GM12878 (cell line): Measurements from ENCODE around the gene HPSE. TPM values are rescaled to one million over a fixed set of nuclear protein-coding genes. Genes with fewer than 3 reads are reported as not detected.

Source experiments
- ATAC-seq: fragments of 200-7000 bp; cut with Tn5 transposase; 3 replicates; pipeline ENCODE4 v1.9.1; 2020; ENCODE audit warnings: mild to moderate bottlenecking, moderate library complexity
- BruUV-seq: library from RNA; stranded (reverse); fragments of 400-500 nt; replicated peaks from 2 replicates; lab custom pipeline; 2021; lab: Mats Ljungman, UMichigan
- CTCF ChIA-PET: fragments of 300-600 bp; sonication (Branson Sonifier 250); formaldehyde crosslinking; extraction: SDS; loops from one replicate; lab custom pipeline; 2021; ENCODE audit warnings: inconsistent platforms; lab: Yijun Ruan, JAX
- POLR2A ChIA-PET: fragments of 350-600 bp; formaldehyde crosslinking; extraction: SDS; loops from one replicate; lab custom pipeline; 2021; ENCODE audit warnings: inconsistent platforms; lab: Charles Lee
- RAD21 ChIA-PET: fragments of 300-600 bp; sonication (Branson Sonifier 250); formaldehyde crosslinking; loops from one replicate; lab custom pipeline; 2023; ENCODE audit warnings: antibody characterized with exemption; ENCODE audit not compliant: unreplicated experiment; lab: Charles Lee
- SMC1A ChIA-PET: fragments of 300-600 bp; sonication (Branson Sonifier 250); formaldehyde crosslinking; loops from one replicate; lab custom pipeline; 2023; ENCODE audit not compliant: unreplicated experiment, uncharacterized antibody; lab: Charles Lee
- DNase-seq: peaks from one replicate; pipeline ENCODE4 v3.0.0-alpha.2; 2011; ENCODE audit warnings: low read depth, low spot score
- FAIRE-seq: peaks from 3 replicates; lab custom pipeline; 2011; peaks lifted over from hg19 to GRCh38; lab: Jason Lieb, UNC
- H2AFZ ChIP-seq: 2 replicates; pipeline ENCODE4 v1.6.0; 2011; ENCODE audit warnings: low read depth, low read length, control low read depth; ENCODE audit not compliant: control insufficient read depth
- H3K27ac ChIP-seq: 2 replicates; pipeline ENCODE4 v1.5.1; 2011; ENCODE audit warnings: control low read depth; ENCODE audit not compliant: control insufficient read depth, insufficient read depth
- H3K27me3 ChIP-seq, 2 experiments: replicated peaks in 1 of 2; 2 replicates each; pipeline versions ENCODE4 v1.6.0 to v1.6.1; 2011; ENCODE audit warnings: low read length in 1 of 2; ENCODE audit not compliant: control insufficient read depth in 2 of 2, insufficient read depth in 2 of 2
- H3K36me3 ChIP-seq, 2 experiments: 2 replicates each; pipeline ENCODE4 v1.5.1; 2011; ENCODE audit warnings: low read length in 1 of 2; ENCODE audit not compliant: control insufficient read depth in 2 of 2, insufficient read depth in 2 of 2
- H3K4me1 ChIP-seq: 2 replicates; pipeline ENCODE4 v1.6.1; 2011; ENCODE audit warnings: mild to moderate bottlenecking, low read length, moderate library complexity, mixed read lengths; ENCODE audit not compliant: control insufficient read depth, insufficient read depth
- H3K4me2 ChIP-seq: 2 replicates; pipeline ENCODE4 v1.6.0; 2011; ENCODE audit warnings: control low read depth; ENCODE audit not compliant: control insufficient read depth, insufficient read depth
- H3K4me3 ChIP-seq: fragments of 200-600 bp; sonication (generic); 2 replicates; pipeline ENCODE4 v1.5.1; 2016
- H3K79me2 ChIP-seq: 2 replicates; pipeline ENCODE4 v1.6.0; 2011; ENCODE audit warnings: low read length; ENCODE audit not compliant: control insufficient read depth, insufficient read depth
- H3K9ac ChIP-seq: 2 replicates; pipeline ENCODE4 v1.8.0; 2011; ENCODE audit warnings: low read length, control low read depth, mixed read lengths; ENCODE audit not compliant: control insufficient read depth, insufficient read depth
- H3K9me3 ChIP-seq: replicated peaks from 3 replicates; pipeline ENCODE4 v1.5.1; 2011; ENCODE audit warnings: mild to moderate bottlenecking, low read length; ENCODE audit not compliant: control insufficient read depth, insufficient read depth
- H4K20me1 ChIP-seq: 2 replicates; pipeline ENCODE4 v1.6.0; 2011; ENCODE audit not compliant: control insufficient read depth, insufficient read depth
- CUX1 ChIP-seq: IDR thresholded peaks from 2 replicates; pipeline ENCODE4 v1.6.1; 2012; ENCODE audit warnings: improper control_type of control experiment, low read depth, low read length; ENCODE audit not compliant: insufficient replicate concordance
- SMARCA5 ChIP-seq: fragments of 450-650 bp; IDR thresholded peaks from 2 replicates; pipeline ENCODE4 v1.6.1; 2017; ENCODE audit warnings: mild to moderate bottlenecking
- TARDBP ChIP-seq: IDR thresholded peaks from 2 replicates; pipeline ENCODE4 v1.6.1; 2016; ENCODE audit warnings: borderline replicate concordance
- ZNF217 ChIP-seq: fragments of 450-650 bp; IDR thresholded peaks from 2 replicates; pipeline ENCODE4 v1.6.1; 2017; ENCODE audit warnings: antibody characterized with exemption, mild to moderate bottlenecking
- in situ Hi-C: fragments of 300-500 bp; cut with MboI; formaldehyde crosslinking; loops from 9 replicates; pipeline ENCODE4 v1.14.3; 2018; ENCODE audit warnings: mixed read lengths
- intact Hi-C: fragments of 100-400 bp; cut with micrococcal nuclease; formaldehyde crosslinking; loops from one replicate; pipeline ENCODE4 v1.14.2; 2022; ENCODE audit not compliant: unreplicated experiment
- polyA plus RNA-seq, 11 experiments: library from polyadenylated mRNA; depleted of rRNA in 4 of 11; unstranded in 6 of 11; stranded (reverse) in 5 of 11; fragments of >200 nt; fragmentation: Nextera tagmentation in 4 of 11; fragmentation: Illumina TruSeq in 1 of 11; extraction: Ambion mirVana in 4 of 11; extraction: Trizol in 1 of 11; gene quantifications; 1 replicate in 1 of 11; 2 replicates in 10 of 11; pipeline versions ENCODE4 v1.2.1 to v1.2.3, GENCODE V29; 2011 to 2016; ENCODE audit warnings: inconsistent platforms in 2 of 11, missing spikeins in 2 of 11, low read depth in 1 of 11
- total RNA-seq, 4 experiments: library from RNA; depleted of rRNA in 3 of 4; stranded (reverse); fragments of >200 nt in 3 of 4; fragmentation: Illumina TruSeq in 1 of 4; extraction: Trizol in 1 of 4; gene quantifications; 2 replicates each; pipeline versions ENCODE4 v1.2.1 to v1.2.3, GENCODE V29; 2013 to 2021
- TF ChIP-seq, protein P1 (sequence below): fragments of 450-650 bp; IDR thresholded peaks from 2 replicates; pipeline ENCODE4 v1.6.1; 2016; ENCODE audit warnings: mild to moderate bottlenecking
- TF ChIP-seq, protein P2 (sequence below): fragments of 450-650 bp; IDR thresholded peaks from 2 replicates; pipeline ENCODE4 v1.6.1; 2017; ENCODE audit warnings: borderline replicate concordance

The HPSE gene
- total and polyA plus RNA-seq, 10 of the 15 experiments (the other 5 are each of a cell fraction or from before 2014, with no cell fraction given) = 0.16 to 0.89 (median 0.58) TPM

DNA sequence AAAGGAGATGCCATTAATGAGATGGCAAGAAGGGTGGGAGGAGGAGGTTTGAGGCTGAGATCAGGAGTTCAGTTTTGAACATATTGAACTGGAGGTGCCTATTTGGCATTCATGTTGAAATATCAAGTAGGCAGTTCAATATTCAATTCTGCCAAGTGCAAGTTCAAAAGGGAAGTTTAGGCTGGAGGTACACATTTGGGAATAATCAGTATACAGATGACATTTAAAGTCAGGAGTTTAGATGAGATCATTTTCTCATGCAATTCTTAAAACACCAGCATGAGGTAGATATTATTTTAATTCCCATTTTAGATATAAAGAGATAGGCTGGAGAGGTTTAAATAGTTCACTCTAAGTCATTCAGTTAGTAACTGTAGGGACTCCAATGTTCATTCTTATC lies 76.2 kb downstream of the HPSE start:
- ChIA-PET CTCF (interaction anchor here (1.1 to 4.7 kb wide), 9 partner anchors 13 to 183 kb away, joined by 3 to 74 read pairs (median 11); partner anchors contain the start of gene COQ2), SMC1A (interaction anchor here (0.6 to 6.7 kb wide), 7 partner anchors 14 to 184 kb away, joined by 4 to 85 read pairs (median 33); partner anchors contain the start of gene COQ2), RAD21 (interaction anchor here (1.1 to 4.2 kb wide), 8 partner anchors 9 to 223 kb away, joined by 3 to 52 read pairs (median 9); partner anchors contain the start of genes COPS4 and COQ2), POLR2A (interaction anchor here (1.1 to 2.6 kb wide), 3 partner anchors 22 to 148 kb away, joined by 3 to 13 read pairs (median 3); no protein-coding TSS in a partner anchor)
- FAIRE-seq (no peak), ATAC-seq (no peak), DNase-seq (no peak)
- H4K20me1 ChIP-seq = no peaks in the 10 kb centered on the region
- no peak overlapping the region for H3K4me2 ChIP-seq
- no peak overlapping the region for H3K4me3 ChIP-seq
- peaks cover 0 to 5% of the 10 kb centered on the region in 2 experiments; a peak in 2 of 4 replicates for H3K36me3 ChIP-seq
- H2AFZ ChIP-seq = no peak overlapping the region
- H3K27me3 ChIP-seq = no peaks in the 10 kb centered on the region
- no peak overlapping the region for H3K9ac ChIP-seq
- H3K4me1 ChIP-seq = peaks cover 32% of the 10 kb centered on the region
- no peak overlapping the region; the same call in 1 of the 2 replicates for H3K27ac ChIP-seq
- TF ChIP-seq, protein P1, sequence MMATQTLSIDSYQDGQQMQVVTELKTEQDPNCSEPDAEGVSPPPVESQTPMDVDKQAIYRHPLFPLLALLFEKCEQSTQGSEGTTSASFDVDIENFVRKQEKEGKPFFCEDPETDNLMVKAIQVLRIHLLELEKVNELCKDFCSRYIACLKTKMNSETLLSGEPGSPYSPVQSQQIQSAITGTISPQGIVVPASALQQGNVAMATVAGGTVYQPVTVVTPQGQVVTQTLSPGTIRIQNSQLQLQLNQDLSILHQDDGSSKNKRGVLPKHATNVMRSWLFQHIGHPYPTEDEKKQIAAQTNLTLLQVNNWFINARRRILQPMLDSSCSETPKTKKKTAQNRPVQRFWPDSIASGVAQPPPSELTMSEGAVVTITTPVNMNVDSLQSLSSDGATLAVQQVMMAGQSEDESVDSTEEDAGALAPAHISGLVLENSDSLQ = no peak
- TF ChIP-seq SMARCA5 (no peak), CUX1 (no peak), TARDBP (no peak), ZNF217 (no peak)
- TF ChIP-seq, protein P2, sequence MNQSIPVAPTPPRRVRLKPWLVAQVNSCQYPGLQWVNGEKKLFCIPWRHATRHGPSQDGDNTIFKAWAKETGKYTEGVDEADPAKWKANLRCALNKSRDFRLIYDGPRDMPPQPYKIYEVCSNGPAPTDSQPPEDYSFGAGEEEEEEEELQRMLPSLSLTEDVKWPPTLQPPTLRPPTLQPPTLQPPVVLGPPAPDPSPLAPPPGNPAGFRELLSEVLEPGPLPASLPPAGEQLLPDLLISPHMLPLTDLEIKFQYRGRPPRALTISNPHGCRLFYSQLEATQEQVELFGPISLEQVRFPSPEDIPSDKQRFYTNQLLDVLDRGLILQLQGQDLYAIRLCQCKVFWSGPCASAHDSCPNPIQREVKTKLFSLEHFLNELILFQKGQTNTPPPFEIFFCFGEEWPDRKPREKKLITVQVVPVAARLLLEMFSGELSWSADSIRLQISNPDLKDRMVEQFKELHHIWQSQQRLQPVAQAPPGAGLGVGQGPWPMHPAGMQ = no peak
- intact Hi-C loops = loop anchor here (2.0 to 5.0 kb wide), 2 partner anchors 18 to 81 kb away; no protein-coding TSS in a partner anchor
- no peaks in the 10 kb centered on the region for H3K9me3 ChIP-seq
- H3K79me2 ChIP-seq = no peaks in the 10 kb centered on the region
- in situ Hi-C loops = loop anchor here (10.0 kb wide), 1 partner anchor 184 kb away; no protein-coding TSS in a partner anchor
- BruUV-seq = no TSS peak
